GM12872 (cell line): Measurements from ENCODE around the gene MSH5.

Experiments
- TF ChIP-seq, protein P1 (sequence below): IDR thresholded peaks from 3 replicates; pipeline ENCODE4 v1.5.1; 2011; ENCODE audit warnings: low read depth, mild to moderate bottlenecking, low read length, moderate library complexity; ENCODE audit not compliant: insufficient read depth

MSH5 gene

DNA sequence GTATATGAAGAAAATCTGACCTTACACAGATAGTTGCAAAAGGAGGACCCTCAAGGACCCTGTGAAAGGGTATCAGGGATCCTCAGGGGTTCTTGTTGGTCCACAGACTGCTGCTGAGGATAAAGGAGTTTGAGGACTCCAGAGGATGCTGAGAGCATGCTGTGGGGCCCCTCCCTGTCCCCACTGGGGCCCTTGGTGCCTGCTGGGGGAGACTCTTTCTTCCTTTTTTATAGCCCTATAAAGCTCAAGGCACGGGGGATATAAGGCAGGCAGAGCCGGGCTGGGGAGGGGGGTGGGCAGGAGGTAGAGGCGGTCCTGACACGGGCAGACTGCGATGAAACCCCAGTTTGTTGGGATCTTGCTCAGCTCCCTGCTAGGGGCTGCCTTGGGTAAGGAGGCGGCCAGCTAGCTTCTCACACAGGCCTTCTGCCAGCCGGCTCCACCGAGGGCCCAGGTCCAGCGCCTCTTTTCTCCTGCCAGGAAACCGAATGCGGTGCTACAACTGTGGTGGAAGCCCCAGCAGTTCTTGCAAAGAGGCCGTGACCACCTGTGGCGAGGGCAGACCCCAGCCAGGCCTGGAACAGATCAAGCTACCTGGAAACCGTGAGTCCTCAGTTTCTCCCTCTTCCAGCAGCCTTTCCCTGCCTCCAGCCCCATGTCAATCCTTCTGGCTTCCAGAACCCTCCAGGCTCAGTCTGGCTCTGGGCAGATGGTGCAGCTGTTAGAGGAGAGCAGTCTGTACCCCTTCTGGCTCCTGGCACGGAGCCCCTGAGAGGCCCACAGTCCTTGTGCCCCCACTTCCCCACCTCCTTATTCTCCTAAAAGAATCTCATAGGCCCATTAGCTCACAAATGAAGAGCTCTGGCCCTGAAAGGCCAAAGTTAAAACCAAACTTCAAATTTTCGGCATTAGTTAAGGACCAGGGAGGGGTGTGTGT lies 24.5 kb upstream of the MSH5 start, which contains the start of gene LY6G6D:
Gene LY6G6D, plus strand, starts transcription at position 327 of the 937 bp plus-strand sequence. Its CDS starts 8 bp downstream, at position 335.
- TF ChIP-seq, protein P1, sequence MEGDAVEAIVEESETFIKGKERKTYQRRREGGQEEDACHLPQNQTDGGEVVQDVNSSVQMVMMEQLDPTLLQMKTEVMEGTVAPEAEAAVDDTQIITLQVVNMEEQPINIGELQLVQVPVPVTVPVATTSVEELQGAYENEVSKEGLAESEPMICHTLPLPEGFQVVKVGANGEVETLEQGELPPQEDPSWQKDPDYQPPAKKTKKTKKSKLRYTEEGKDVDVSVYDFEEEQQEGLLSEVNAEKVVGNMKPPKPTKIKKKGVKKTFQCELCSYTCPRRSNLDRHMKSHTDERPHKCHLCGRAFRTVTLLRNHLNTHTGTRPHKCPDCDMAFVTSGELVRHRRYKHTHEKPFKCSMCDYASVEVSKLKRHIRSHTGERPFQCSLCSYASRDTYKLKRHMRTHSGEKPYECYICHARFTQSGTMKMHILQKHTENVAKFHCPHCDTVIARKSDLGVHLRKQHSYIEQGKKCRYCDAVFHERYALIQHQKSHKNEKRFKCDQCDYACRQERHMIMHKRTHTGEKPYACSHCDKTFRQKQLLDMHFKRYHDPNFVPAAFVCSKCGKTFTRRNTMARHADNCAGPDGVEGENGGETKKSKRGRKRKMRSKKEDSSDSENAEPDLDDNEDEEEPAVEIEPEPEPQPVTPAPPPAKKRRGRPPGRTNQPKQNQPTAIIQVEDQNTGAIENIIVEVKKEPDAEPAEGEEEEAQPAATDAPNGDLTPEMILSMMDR = no peak

DNA sequence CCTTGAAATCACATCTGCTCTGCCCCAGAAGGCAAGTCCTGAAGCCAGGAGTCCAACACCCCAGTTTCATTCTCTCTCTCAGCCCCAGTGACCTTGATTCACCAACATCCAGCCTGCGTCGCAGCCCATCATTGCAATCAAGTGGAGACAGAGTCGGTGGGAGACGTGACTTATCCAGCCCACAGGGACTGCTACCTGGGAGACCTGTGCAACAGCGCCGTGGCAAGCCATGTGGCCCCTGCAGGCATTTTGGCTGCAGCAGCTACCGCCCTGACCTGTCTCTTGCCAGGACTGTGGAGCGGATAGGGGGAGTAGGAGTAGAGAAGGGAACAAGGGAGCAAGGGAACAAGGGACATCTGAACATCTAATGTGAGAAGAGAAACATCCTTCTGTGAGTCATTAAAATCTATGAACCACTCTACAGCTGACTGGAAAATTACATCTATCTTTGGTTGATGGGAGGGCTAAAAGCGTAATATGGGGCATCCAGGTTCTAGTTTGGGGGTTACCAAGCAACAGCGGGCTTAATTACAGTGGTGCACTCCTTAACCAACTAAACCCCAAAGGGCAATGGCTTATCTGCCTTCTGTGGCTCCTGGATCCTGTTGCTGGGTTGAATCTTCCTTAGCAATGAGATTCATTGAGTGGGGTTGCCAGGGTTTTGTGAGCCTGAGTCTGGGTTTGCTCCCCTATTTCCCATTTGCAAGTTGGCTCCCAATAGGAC lies 22.1 kb upstream of the MSH5 start:
- TF ChIP-seq, protein P1 = no peak

DNA sequence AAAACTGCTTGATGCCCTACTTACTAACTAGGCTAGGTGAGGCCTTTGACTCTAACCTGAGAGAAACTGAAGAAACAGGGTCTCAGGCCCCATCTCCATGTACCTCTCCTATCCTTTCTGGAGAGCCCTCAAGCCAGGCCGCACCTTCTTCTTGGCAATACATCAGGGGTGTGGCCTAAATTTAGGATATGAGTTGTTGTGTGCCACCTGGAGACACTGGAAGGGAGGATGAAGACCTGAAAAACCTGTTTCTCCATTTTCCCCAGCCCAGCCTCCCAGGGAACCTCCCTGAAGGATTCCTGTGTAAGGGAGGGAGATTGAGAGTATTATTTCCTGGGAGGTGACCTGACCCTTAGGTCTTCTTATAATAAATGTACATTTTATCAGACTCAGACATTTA lies 21.5 kb upstream of the MSH5 start:
- TF ChIP-seq, protein P1 = no peak

DNA sequence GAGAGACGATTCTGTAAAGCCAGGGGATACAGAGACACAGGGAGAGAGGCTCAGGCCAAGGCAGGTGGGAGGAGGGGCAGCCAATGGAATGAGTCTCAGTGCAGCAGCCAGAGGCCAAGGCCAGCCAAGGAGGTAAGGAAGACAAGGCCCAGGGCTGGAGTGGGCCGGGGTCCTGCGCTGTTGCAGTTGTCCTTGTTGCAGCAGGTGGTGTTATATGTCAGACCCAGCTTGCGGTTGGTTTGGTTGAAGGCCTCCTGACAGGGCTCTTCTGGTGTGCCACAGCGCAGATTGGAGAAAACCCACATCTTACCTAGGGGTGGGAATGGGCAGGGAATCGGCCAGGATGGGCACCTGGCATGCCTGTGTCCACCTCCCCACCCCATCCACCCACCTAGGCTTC lies 20.8 kb upstream of the MSH5 start:
- TF ChIP-seq, protein P1 = no peak

DNA sequence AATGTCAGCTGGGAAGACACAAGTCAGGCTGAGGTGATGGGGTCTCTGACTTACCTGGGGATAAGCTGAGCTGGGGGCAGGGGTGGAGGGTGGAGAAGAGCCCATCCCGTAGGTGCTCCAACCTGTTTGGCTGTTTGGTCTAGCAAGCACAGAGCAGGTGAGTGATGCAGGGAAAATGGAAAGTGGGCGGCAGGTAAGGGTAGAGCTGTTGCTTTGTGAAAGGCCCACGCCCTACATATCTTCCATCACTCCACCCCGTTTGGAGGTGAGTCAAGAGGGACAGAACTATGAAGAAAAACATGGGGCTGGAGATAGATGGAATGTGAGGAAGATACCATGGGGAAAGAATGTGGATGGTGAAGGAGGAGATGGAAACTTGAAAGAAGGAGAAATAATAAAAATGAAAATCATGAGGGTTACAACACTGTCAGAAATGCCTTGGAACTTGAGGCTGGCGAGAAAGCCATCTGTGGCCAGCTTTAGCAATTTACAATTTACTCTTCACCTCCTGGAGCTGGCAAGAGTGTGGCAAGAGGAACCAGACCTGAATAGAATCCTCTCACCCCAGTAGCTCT lies 19.5 kb upstream of the MSH5 start:
- TF ChIP-seq, protein P1 = no peak

DNA sequence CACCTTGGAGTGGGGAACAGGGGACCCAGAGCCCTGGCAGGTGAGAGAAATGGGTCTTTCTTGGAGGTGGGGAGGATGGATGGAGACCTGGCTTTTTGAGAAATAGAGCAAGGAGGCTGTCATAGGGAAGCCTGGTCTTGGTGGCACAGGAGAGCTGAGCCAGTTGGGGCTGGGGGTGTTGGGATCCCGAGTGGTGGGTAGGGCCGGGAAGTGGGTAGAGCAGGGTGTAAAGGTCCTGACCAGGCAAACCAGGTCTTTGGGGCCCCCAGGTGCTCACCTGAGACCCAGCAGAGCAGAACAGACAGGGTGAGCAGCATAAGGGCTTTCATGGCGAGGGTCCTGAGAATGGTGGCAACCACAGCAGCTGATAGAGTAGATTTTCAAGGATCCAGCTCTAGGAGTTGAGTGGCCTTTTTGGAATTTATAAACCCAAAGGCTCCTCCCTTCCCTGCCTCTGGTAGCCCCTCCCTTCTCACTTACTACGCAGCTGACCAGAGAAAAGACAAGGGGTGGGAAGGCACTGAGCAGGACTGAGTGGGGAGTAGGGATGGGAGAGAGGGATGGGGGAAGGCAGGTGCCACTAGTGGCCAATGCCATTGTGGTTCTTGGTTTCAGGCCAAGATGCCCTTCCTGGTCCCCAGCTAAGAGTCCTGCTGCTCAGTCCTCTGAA lies 18.3 kb upstream of the MSH5 start, which contains the start of gene LY6G6C:
Gene LY6G6C, minus strand, starts transcription at position 396 of the 670 bp plus-strand sequence. Its CDS starts 67 bp downstream, at position 329.
- TF ChIP-seq, protein P1 = no peak

DNA sequence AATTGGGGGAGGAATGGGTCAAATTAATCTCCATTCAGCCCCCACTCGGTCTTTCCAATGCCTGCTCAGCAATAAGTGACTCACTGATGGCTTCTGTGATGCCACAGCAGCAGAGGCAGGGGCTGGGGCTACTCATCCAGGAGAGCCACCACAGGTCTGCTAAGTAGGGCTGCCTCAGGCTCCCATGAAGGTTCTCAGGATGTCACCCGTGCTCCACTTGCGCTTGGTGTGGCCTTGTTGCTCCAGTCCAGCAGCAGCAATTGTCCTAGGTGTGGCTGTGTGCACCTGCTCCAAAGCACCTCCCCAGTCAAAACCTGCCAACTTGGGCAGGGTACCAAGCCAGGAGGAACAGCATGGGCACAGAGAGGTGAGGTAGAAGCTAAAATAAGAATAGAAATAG lies 17.6 kb upstream of the MSH5 start:
- TF ChIP-seq, protein P1 = no peak
